Bone marrow (tissue), 2 donors: Measurements from ENCODE around the gene ZKSCAN1.

Source experiments
- DNase-seq, 2 donors: peaks; one replicate each; lab custom pipeline; 2025; lab: John Stamatoyannopoulos, UW

Gene ZKSCAN1

GRCh38 chr7:100040575-100040974 lies 25.2 kb downstream of the ZKSCAN1 start:
- no peak for DNase-seq

- DNase-seq = peak in 1 of 2 donors; percentile 66
Measured at GRCh38 chr7:100044718-100045117, 29.3 kb downstream of the ZKSCAN1 start.

- DNase-seq = no peak
Measured at GRCh38 chr7:100048680-100049079, 33.3 kb downstream of the ZKSCAN1 start.

- DNase-seq = peak; percentile 54 to 73
Measured at GRCh38 chr7:100049441-100050291, 34.3 kb downstream of the ZKSCAN1 start, which contains the start of gene ZSCAN21. Gene ZSCAN21 (plus strand): TSS chr7:100049774. CDS start chr7:100057007, 7,233 bp downstream.

GRCh38 chr7:100051611-100052010 lies 36.2 kb downstream of the ZKSCAN1 start:
- DNase-seq = no peak

GRCh38 chr7:100053215-100053614 lies 37.8 kb downstream of the ZKSCAN1 start:
- DNase-seq = peak in 1 of 2 donors; percentile 70

GRCh38 chr7:100057006-100057405 lies 41.6 kb downstream of the ZKSCAN1 start:
- DNase-seq = no peak

- DNase-seq = no peak
Measured at GRCh38 chr7:100059251-100059739, 43.9 kb downstream of the ZKSCAN1 start.

- no peak for DNase-seq
Measured at GRCh38 chr7:100061518-100062193, 46.3 kb downstream of the ZKSCAN1 start.

- no peak for DNase-seq
Measured at GRCh38 chr7:100063376-100063775, 48.0 kb downstream of the ZKSCAN1 start.

- DNase-seq = no peak
Measured at GRCh38 chr7:100064162-100064561, 48.8 kb downstream of the ZKSCAN1 start.

- no peak for DNase-seq
Measured at GRCh38 chr7:100065452-100066186, 50.2 kb downstream of the ZKSCAN1 start.

- no peak for DNase-seq
Measured at GRCh38 chr7:100066953-100067352, 51.6 kb downstream of the ZKSCAN1 start.

- no peak for DNase-seq
Measured at GRCh38 chr7:100069991-100070390, 54.6 kb downstream of the ZKSCAN1 start.

- DNase-seq = no peak
Measured at GRCh38 chr7:100071018-100071723, 55.8 kb downstream of the ZKSCAN1 start.

- DNase-seq = no peak
Measured at GRCh38 chr7:100072462-100072861, 57.1 kb downstream of the ZKSCAN1 start.

- no peak for DNase-seq
Measured at GRCh38 chr7:100074841-100075240, 59.4 kb downstream of the ZKSCAN1 start.

GRCh38 chr7:100075418-100075817 lies 60.0 kb downstream of the ZKSCAN1 start:
- DNase-seq = no peak

- DNase-seq = no peak
Measured at GRCh38 chr7:100077205-100077604, 61.8 kb downstream of the ZKSCAN1 start.

GRCh38 chr7:100079024-100079560 lies 63.7 kb downstream of the ZKSCAN1 start:
- no peak for DNase-seq

- no peak for DNase-seq
Measured at GRCh38 chr7:100080907-100081534, 65.6 kb downstream of the ZKSCAN1 start.
